Mucosa of descending colon (tissue), 3 donors: ENCODE data around the gene CLDN7. TPM values are rescaled to one million over a fixed set of nuclear protein-coding genes. Genes with fewer than 3 reads are reported as not detected.

Experiments
- ATAC-seq: fragments of 200-7000 bp; cut with Tn5 transposase; one replicate; pipeline ENCODE4 v1.9.1; 2020; ENCODE audit warnings: mild to moderate bottlenecking, moderate library complexity
- DNase-seq, 3 donors: peaks; one replicate each; pipeline ENCODE4 v3.0.0-alpha.2; 2020
- H3K36me3 ChIP-seq: fragments of 200-600 bp; one replicate; pipeline ENCODE4 v1.8.0; 2021; ENCODE audit warnings: low read depth, mild to moderate bottlenecking
- H3K4me1 ChIP-seq: fragments of 200-600 bp; one replicate; pipeline ENCODE4 v1.8.0; 2021; ENCODE audit warnings: low read depth, mild to moderate bottlenecking
- H3K4me3 ChIP-seq: fragments of 200-600 bp; one replicate; pipeline ENCODE4 v1.8.0; 2021; ENCODE audit warnings: mild to moderate bottlenecking
- H3K9me3 ChIP-seq: fragments of 200-600 bp; one replicate; pipeline ENCODE4 v1.8.0; 2021; ENCODE audit warnings: mild to moderate bottlenecking
- intact Hi-C, 2 donors: fragments of 100-400 bp; cut with DNase I in 1 of 2; cut with micrococcal nuclease in 1 of 2; formaldehyde crosslinking; loops; one replicate each; pipeline versions ENCODE4 v1.11.0 to v1.11.1; 2022; cut with DNase I, micrococcal nuclease
- total RNA-seq, 3 donors: library from RNA; stranded (reverse); fragmentation: NEBNext Ultra II Directional in 2 of 3; extraction: Animal tissue kit (Norgen Biotek cat#: 25700) in 2 of 3; gene quantifications; one replicate each; pipeline versions ENCODE4 v1.2.1 to v1.2.4, GENCODE V29; 2021 to 2023
- TF ChIP-seq, protein P1 (sequence below): fragments of 200-600 bp; IDR thresholded peaks from one replicate; pipeline ENCODE4 v1.8.0; 2022; ENCODE audit warnings: antibody characterized with exemption, mild to moderate bottlenecking
- donor health status: DM: no; HTN: no; CAD: no; lungs with moderate emphysema.
- donor health status: DM: no; HTN: no; CAD: no.
- donor health status: DM: no; HTN: yes; CAD: no.

The CLDN7 gene
- total RNA-seq, 3 donors from 2014 or later = 586 to 1,244 (median 934) TPM

DNA sequence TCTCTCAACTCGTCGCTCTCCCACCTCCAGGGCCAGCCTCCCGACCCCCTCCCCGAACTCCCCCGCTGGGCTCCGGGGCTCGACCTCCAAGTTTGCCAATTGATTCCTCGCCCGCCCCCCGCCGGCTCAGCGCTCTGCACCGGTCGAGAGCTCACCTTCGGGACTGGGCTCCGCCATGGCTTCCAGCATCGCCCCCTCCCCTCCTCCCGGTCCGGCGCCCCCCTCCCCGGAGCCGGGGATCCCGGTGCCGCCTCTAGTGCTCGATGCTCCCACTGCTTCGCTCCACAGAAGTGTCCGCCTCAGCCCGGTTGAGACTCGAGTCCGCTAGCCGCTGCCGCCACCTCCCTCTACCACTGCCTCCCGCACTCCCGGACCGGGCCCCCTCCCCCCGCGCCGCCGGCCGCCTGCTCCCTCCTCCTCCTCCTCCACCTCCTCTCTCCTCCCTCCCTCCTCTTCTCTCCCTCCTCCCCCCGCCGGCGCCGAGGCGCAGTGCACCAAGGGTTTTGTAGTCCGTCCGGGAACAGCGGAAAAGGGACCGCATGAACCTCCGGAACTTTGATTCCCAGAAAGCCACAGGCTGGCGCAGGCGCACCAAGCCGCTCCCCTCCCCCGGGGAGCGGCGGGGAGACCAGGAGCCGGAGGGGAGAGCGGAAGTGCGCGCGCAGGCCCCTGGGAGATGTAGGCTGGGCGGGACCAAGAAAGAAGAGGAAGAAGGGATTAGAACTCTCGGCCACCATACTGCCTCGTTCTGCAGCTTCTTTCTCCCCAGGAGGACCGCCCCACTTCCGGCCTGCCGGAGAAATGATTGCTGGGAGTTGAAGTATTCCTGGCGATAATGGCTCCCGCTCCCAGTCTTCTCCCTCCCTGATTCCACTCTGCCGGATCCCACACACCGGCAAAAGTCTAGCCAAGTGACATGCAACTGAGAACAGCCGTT, 22.9 kb downstream of the CLDN7 start, which contains the start of gene PHF23:
TSS of gene PHF23 (minus strand) at position 367 of the 937 bp plus-strand sequence. CDS start at position 189, 178 bp downstream.
- Histone ChIP-seq H3K4me1 (peaks cover 35% of the 10 kb centered on the region), H3K36me3 (peaks cover 3% of the 10 kb centered on the region), H3K9me3 (no peaks in the 10 kb centered on the region), H3K4me3 (peak within 1 kb of the TSS; percentile 91)
- ATAC-seq (peak; percentile 73), DNase-seq (peak; percentile 99 to 100 (median 99))
- TF ChIP-seq, protein P1, sequence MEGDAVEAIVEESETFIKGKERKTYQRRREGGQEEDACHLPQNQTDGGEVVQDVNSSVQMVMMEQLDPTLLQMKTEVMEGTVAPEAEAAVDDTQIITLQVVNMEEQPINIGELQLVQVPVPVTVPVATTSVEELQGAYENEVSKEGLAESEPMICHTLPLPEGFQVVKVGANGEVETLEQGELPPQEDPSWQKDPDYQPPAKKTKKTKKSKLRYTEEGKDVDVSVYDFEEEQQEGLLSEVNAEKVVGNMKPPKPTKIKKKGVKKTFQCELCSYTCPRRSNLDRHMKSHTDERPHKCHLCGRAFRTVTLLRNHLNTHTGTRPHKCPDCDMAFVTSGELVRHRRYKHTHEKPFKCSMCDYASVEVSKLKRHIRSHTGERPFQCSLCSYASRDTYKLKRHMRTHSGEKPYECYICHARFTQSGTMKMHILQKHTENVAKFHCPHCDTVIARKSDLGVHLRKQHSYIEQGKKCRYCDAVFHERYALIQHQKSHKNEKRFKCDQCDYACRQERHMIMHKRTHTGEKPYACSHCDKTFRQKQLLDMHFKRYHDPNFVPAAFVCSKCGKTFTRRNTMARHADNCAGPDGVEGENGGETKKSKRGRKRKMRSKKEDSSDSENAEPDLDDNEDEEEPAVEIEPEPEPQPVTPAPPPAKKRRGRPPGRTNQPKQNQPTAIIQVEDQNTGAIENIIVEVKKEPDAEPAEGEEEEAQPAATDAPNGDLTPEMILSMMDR = no peak
- intact Hi-C loops = no loop called here

- H3K9me3 ChIP-seq = no peaks in the 10 kb centered on the region
- intact Hi-C loops = no loop called here
- TF ChIP-seq, protein P1 = no peak
- H3K36me3 ChIP-seq = peaks cover 3% of the 10 kb centered on the region
- ATAC-seq (no peak), DNase-seq (peak in 2 of 3 donors; percentile 66 to 73)
- peaks cover 35% of the 10 kb centered on the region for H3K4me1 ChIP-seq
- peak overlapping the region; percentile 91 for H3K4me3 ChIP-seq
Measured at GRCh38 chr17:7238420-7239090, 23.7 kb downstream of the CLDN7 start.

DNA sequence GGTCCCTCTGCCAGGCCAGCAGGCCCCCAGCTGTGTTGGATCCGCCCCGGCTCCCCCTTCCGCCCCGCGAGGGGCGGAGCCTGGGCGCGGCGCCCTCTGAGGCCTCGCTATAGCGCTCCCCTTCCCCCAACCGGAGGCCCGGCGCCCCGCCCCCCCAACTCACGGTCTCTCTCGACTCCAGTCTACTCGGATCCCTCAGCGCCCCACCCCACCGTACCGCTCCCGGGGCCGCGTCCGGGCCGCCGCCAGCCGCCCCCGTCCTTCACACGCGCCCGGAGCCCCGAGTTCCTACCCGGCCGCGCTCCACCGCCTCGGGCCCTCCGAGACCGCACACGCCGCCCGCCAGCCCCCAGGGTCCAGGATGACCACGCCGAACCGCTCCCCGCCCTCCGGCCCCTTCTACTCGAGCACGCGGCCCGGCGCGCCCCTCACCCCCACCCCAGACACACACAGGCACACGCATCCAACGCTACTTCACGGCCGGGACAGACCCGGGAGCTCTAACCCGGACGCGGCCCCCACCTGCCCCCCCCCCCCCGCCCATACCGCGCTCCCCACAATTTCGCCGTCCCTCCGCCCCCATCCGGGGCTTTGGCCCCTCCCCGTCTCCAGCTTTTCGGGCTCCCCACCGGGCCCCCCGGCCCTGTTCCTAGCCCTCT, 24.4 kb downstream of the CLDN7 start:
- no peaks in the 10 kb centered on the region for H3K9me3 ChIP-seq
- peaks cover 3% of the 10 kb centered on the region for H3K36me3 ChIP-seq
- intact Hi-C loops = no loop called here
- peak; percentile 31 for ATAC-seq
- peaks cover 39% of the 10 kb centered on the region for H3K4me1 ChIP-seq
- peak; percentile 92 to 95 (median 92) for DNase-seq
- TF ChIP-seq, protein P1 = no peak
- peak overlapping the region; percentile 91 for H3K4me3 ChIP-seq

DNA sequence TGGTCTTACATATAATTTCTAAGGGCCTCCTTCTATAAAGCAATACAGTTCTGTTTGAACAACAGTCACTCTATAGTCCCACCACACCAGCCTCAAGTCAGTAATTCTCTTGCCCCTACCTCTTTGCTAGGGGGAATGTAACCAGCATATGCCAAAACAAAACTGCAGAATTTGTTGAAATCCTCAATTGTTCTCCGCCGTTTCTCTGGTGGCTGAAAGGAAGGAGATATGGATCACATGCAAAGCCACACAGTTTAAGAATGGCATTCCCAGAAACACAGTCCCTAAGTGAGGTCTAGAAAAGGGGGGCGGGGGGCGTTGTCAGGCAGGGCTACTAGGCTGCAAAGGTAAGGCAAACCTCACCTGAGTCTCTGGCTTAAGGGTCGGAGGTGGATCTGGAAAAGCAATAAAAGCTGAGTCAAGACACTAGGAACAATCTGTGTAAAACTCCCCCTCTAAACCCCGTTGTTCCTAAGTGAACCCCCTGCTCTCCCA, 25.0 kb downstream of the CLDN7 start:
- DNase-seq = peak in 1 of 3 donors; percentile 53
- intact Hi-C loops = no loop called here
- ATAC-seq = no peak
- TF ChIP-seq, protein P1 = no peak
- Histone ChIP-seq H3K4me3 (peak overlapping the region; percentile 91), H3K36me3 (peaks cover 3% of the 10 kb centered on the region), H3K4me1 (peaks cover 45% of the 10 kb centered on the region), H3K9me3 (no peaks in the 10 kb centered on the region)

GRCh38 chr17:7236808-7237207, 25.5 kb downstream of the CLDN7 start:
- TF ChIP-seq, protein P1 = no peak
- H3K4me3 ChIP-seq = no peak overlapping the region
- intact Hi-C loops = no loop called here
- H3K9me3 ChIP-seq = no peaks in the 10 kb centered on the region
- peaks cover 49% of the 10 kb centered on the region for H3K4me1 ChIP-seq
- DNase-seq (no peak), ATAC-seq (no peak)
- peaks cover 3% of the 10 kb centered on the region for H3K36me3 ChIP-seq
